Ovary (tissue), 9 donors: ENCODE results near the gene SETBP1. TPM values are rescaled to one million over a fixed set of nuclear protein-coding genes. Genes with fewer than 3 reads are reported as not detected.

ENCODE experiments used
- DNase-seq, 5 donors: peaks; one replicate each; pipeline ENCODE4 v3.0.0-alpha.2; 2019 to 2020
- H3K27ac ChIP-seq, 2 donors: fragments of 200-600 bp; one replicate each; pipeline versions ENCODE4 v1.5.1 to v1.8.0; 2019 to 2022
- H3K27me3 ChIP-seq: fragments of 200-600 bp; one replicate; pipeline ENCODE4 v1.8.0; 2022
- H3K36me3 ChIP-seq: fragments of 200-600 bp; sonication (generic); one replicate; pipeline ENCODE4 v1.5.1; 2019
- H3K4me1 ChIP-seq: one replicate; pipeline ENCODE4 v1.8.1; 2013; ENCODE audit warnings: mild to moderate bottlenecking, moderate library complexity; ENCODE audit not compliant: insufficient read depth
- H3K4me3 ChIP-seq: fragments of 200-600 bp; sonication (generic); one replicate; pipeline ENCODE4 v1.5.1; 2017
- H3K9me3 ChIP-seq, 2 donors: fragments of 200-600 bp in 1 of 2; sonication (generic) in 1 of 2; one replicate each; pipeline versions ENCODE4 v1.5.1 to v1.8.1; 2013 to 2019; ENCODE audit warnings: mild to moderate bottlenecking in 1 of 2, moderate library complexity in 1 of 2
- EP300 ChIP-seq: sonication (generic); formaldehyde crosslinking; IDR thresholded peaks from one replicate; pipeline ENCODE4 v1.6.1; 2017; ENCODE audit warnings: antibody characterized with exemption
- POLR2A ChIP-seq: fragments of 450-650 bp; IDR thresholded peaks from one replicate; pipeline ENCODE4 v1.6.1; 2017; ENCODE audit warnings: antibody characterized with exemption, mild to moderate bottlenecking, moderate library complexity
- WGBS, 3 donors: extraction: QIAGEN DNeasy Blood & Tissue Kit in 1 of 3; methylation state at CpG; one replicate each; pipeline versions ENCODE4 v1.1.5 to v1.1.7; 2013 to 2017; 5-methylcytosine and 5-hydroxymethylcytosine counted together
- intact Hi-C, 4 donors: fragments of 100-400 bp; cut with DNase I; formaldehyde crosslinking; loops; one replicate each; pipeline versions ENCODE4 v1.11.0 to v1.15.1; 2022 to 2023
- polyA plus RNA-seq, 2 donors: library from polyadenylated mRNA; stranded (reverse); fragments of 200-250 nt in 1 of 2; fragments of 350-450 nt in 1 of 2; fragmentation: Illumina TruSeq in 1 of 2; extraction: RNeasy Lipid Tissue Mini Kit (QIAGEN cat#74804) in 1 of 2; gene quantifications; one replicate each; pipeline ENCODE4 v1.2.3, GENCODE V29; 2013 to 2014
- total RNA-seq, 7 donors: library from RNA; depleted of rRNA in 2 of 7; stranded (reverse); fragments of >200 nt in 2 of 7; fragmentation: NEBNext Ultra II Directional in 3 of 7; extraction: Animal tissue kit (Norgen Biotek cat#: 25700) in 3 of 7; gene quantifications; one replicate each; pipeline versions ENCODE4 v1.1.0 to v1.2.4, GENCODE V29; 2016 to 2023
- TF ChIP-seq, protein P1 (sequence below), 3 donors: fragments of 450-650 bp in 2 of 3; fragments of 200-600 bp in 1 of 3; IDR thresholded peaks; one replicate each; pipeline versions ENCODE4 v1.5.1 to v1.8.0; 2016 to 2022; ENCODE audit warnings: antibody characterized with exemption in 3 of 3, mild to moderate bottlenecking in 1 of 3
- donor health status: DM: no; HTN: no; CAD: no; lungs with moderate emphysema.
- donor health status: DM: no; HTN: no; CAD: no.
- donor health status: Bipolar disorder and iron deficiency.
- donor health status: DM: yes; HTN: yes; CAD: no.
- donor health status: DM: no; HTN: no; CAD: no.
- donor health status: DM: yes; HTN: yes; CAD: no.

Gene SETBP1
- total and polyA plus RNA-seq, 9 donors: 7.8 to 53.7 (median 28.4) TPM

DNA sequence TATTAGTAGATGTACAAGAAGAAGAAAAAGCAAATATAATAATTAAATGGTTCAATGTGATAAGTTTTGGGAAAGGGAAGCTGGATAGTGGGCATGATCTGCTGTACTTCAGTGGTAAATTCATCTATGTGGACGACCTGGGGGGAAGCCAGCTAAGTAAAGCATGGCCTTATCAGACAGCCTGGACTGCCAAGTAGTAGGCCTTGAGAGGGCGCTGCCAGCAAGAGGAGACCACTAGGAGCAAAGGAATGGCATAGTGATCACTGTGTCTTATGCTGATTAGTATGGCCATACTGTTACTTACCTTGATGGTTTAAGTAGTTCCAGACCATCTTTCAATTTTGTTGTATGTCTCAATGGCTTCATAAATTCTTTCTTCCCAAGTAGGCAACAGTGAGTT is 287.6 kb downstream of the SETBP1 start:
- H3K27me3 ChIP-seq: no peaks in the 10 kb centered on the region
- no peak overlapping the region for H3K27ac ChIP-seq
- no peak for DNase-seq
- intact Hi-C loops: no loop called here
- no peak overlapping the region for H3K4me3 ChIP-seq
- no peaks in the 10 kb centered on the region for H3K36me3 ChIP-seq
- H3K9me3 ChIP-seq: no peaks in the 10 kb centered on the region
- WGBS, 3 donors: 34 to 53% (median 39%) methylated on average over 2 of the region's 2 CpGs
- peaks cover 7% of the 10 kb centered on the region for H3K4me1 ChIP-seq
- TF ChIP-seq, protein P1, sequence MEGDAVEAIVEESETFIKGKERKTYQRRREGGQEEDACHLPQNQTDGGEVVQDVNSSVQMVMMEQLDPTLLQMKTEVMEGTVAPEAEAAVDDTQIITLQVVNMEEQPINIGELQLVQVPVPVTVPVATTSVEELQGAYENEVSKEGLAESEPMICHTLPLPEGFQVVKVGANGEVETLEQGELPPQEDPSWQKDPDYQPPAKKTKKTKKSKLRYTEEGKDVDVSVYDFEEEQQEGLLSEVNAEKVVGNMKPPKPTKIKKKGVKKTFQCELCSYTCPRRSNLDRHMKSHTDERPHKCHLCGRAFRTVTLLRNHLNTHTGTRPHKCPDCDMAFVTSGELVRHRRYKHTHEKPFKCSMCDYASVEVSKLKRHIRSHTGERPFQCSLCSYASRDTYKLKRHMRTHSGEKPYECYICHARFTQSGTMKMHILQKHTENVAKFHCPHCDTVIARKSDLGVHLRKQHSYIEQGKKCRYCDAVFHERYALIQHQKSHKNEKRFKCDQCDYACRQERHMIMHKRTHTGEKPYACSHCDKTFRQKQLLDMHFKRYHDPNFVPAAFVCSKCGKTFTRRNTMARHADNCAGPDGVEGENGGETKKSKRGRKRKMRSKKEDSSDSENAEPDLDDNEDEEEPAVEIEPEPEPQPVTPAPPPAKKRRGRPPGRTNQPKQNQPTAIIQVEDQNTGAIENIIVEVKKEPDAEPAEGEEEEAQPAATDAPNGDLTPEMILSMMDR (IDR thresholded peaks at IDR 0.05): no peak
- no peak for TF ChIP-seq EP300
- no peak for TF ChIP-seq POLR2A

DNA sequence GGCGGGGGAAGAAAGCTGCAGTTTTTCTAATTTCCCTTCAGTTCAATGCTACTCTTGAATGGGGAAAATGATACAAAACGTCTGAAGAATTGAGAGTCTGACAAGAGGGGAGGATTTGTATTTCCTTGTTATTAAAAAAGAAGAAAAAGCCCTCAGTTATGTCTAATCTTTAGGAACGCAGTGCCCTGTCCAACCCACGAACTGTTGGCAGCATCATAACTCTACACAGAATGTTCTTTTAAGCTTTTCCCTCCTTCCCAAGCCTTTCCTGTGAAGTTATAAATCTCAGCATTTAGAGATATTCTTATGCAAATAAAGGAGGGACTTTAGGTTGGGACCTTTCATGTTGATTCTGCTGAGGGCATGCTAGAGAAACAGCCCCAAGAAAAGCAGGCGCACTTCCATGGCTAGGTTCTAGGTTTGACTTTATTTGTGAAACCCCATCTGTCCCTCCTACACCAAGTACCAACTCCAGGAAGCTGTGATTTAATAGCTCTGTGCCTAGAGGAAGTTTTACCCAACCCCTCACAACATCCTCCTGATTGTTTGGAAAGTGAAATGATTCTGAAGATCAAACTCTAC is 288.6 kb downstream of the SETBP1 start:
- Histone ChIP-seq H3K27ac (no peak overlapping the region), H3K9me3 (no peaks in the 10 kb centered on the region), H3K27me3 (no peaks in the 10 kb centered on the region), H3K4me3 (no peak overlapping the region), H3K4me1 (peaks cover 7% of the 10 kb centered on the region), H3K36me3 (no peaks in the 10 kb centered on the region)
- intact Hi-C loops: no loop called here
- WGBS, 3 donors: 6 to 11% (median 8%) methylated on average over 5 of the region's 5 CpGs
- no peak for DNase-seq
- TF ChIP-seq, protein P1 (IDR thresholded peaks at IDR 0.05): no peak
- TF ChIP-seq POLR2A (no peak), EP300 (no peak)

DNA sequence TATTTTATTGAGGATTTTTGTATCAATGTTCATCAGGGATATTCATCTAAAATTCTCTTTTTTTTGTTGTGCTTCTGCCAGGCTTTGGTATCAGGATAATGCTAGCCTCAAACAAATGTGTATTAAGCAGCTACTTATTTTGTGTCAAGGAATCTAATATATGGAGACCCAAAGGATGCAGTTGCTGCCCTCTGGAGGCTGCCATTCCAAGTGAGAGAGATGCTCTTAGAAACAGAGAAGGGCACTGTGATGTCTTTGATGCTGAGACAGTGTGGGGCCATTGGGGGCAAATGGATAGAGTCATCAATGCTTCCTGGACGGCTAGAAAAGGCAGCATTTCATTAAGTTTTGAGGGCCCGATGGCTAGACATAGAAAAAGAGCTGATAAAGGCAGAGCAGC is 292.6 kb downstream of the SETBP1 start:
- DNase-seq: no peak
- H3K4me1 ChIP-seq: peaks cover 7% of the 10 kb centered on the region
- intact Hi-C loops: no loop called here
- H3K27ac ChIP-seq: no peak overlapping the region
- TF ChIP-seq EP300 (no peak), POLR2A (no peak)
- TF ChIP-seq, protein P1 (IDR thresholded peaks at IDR 0.05): no peak
- no peaks in the 10 kb centered on the region for H3K27me3 ChIP-seq
- 91 to 94% (median 92%) methylated on average over 2 of the region's 2 CpGs for WGBS, 3 donors
- H3K36me3 ChIP-seq: no peaks in the 10 kb centered on the region
- no peaks in the 10 kb centered on the region for H3K9me3 ChIP-seq
- H3K4me3 ChIP-seq: no peak overlapping the region

DNA sequence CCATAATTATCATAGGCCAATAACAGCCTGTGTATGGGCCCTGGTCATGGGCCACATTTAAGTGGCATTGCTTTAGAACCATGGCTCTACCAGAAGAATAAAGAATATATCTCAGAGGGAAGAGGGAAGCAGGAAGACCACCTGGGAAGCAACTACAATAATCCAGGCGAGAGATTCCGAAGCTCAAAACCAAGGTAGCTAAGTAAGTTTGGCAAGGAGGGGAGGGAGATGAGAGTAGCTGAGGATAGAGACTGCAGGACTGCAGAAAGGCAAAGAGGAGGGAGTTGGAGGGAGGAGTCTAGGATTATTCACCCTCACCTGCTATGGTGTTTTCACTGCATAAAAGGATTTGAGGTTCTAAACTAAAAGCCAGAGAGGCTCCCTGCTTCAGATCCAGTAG is 293.5 kb downstream of the SETBP1 start:
- H3K27ac ChIP-seq: no peak overlapping the region
- peaks cover 5% of the 10 kb centered on the region for H3K4me1 ChIP-seq
- H3K36me3 ChIP-seq: no peaks in the 10 kb centered on the region
- WGBS, 3 donors: 94 to 98% (median 95%) methylated on average over 2 of the region's 2 CpGs
- no peak for DNase-seq
- intact Hi-C loops: no loop called here
- TF ChIP-seq EP300 (no peak), POLR2A (no peak)
- TF ChIP-seq, protein P1 (IDR thresholded peaks at IDR 0.05): no peak
- no peaks in the 10 kb centered on the region for H3K9me3 ChIP-seq
- H3K4me3 ChIP-seq: no peak overlapping the region
- H3K27me3 ChIP-seq: no peaks in the 10 kb centered on the region
